MCF 10A (cell line): ENCODE measurements around the gene SLC25A34. TPM values are rescaled to one million over a fixed set of nuclear protein-coding genes. Genes with fewer than 3 reads are reported as not detected.

Experiments used
- BruUV-seq: library from RNA; stranded (reverse); fragments of 400-500 nt; replicated peaks from 2 replicates; lab custom pipeline; 2021; lab: Mats Ljungman, UMichigan
- CTCF ChIA-PET: fragments of 300-600 bp; sonication (Branson Sonifier 250); formaldehyde crosslinking; extraction: SDS; loops from one replicate; lab custom pipeline; 2021; ENCODE audit warnings: antibody characterized with exemption, inconsistent platforms; lab: Yijun Ruan, JAX
- POLR2A ChIA-PET: fragments of 300-600, 350-650 bp; sonication (Branson Sonifier 250); formaldehyde crosslinking; extraction: SDS; loops from one replicate; lab custom pipeline; 2020; ENCODE audit warnings: antibody characterized with exemption, inconsistent platforms; lab: Yijun Ruan, JAX
- DNase-seq: peaks from one replicate; pipeline ENCODE4 v3.0.0-alpha.2; 2018; ENCODE audit not compliant: unreplicated experiment
- H3K27ac Mint-ChIP-seq: one replicate; pipeline ENCODE4 v1.8.0; 2022; ENCODE audit warnings: mild to moderate bottlenecking, low read depth, mixed read lengths; ENCODE audit not compliant: unreplicated experiment
- H3K27me3 Mint-ChIP-seq: one replicate; pipeline ENCODE4 v1.8.0; 2022; ENCODE audit warnings: mixed read lengths; ENCODE audit not compliant: insufficient read depth, unreplicated experiment
- H3K36me3 Mint-ChIP-seq: one replicate; pipeline ENCODE4 v1.8.0; 2022; ENCODE audit warnings: mild to moderate bottlenecking, moderate library complexity, mixed read lengths; ENCODE audit not compliant: insufficient read depth, unreplicated experiment
- H3K4me1 Mint-ChIP-seq: one replicate; pipeline ENCODE4 v1.8.0; 2022; ENCODE audit warnings: mixed read lengths; ENCODE audit not compliant: insufficient read depth, unreplicated experiment
- H3K4me3 Mint-ChIP-seq: one replicate; pipeline ENCODE4 v1.8.0; 2022; ENCODE audit warnings: mild to moderate bottlenecking, moderate library complexity, mixed read lengths; ENCODE audit not compliant: unreplicated experiment
- H3K9me3 Mint-ChIP-seq: one replicate; pipeline ENCODE4 v1.8.0; 2022; ENCODE audit warnings: mixed read lengths; ENCODE audit not compliant: unreplicated experiment
- intact Hi-C: fragments of 100-400 bp; cut with micrococcal nuclease; formaldehyde crosslinking; loops from 2 replicates; pipeline ENCODE4 v1.14.1; 2022
- total RNA-seq: library from RNA; stranded (reverse); gene quantifications from 2 replicates; pipeline ENCODE4 v1.2.3, GENCODE V29; 2022
- TF ChIP-seq, protein P1 (sequence below): fragments of 200-600 bp; IDR thresholded peaks from one replicate; pipeline ENCODE4 v1.8.0; 2022; ENCODE audit warnings: antibody characterized with exemption, mild to moderate bottlenecking; ENCODE audit not compliant: unreplicated experiment

Gene SLC25A34
- total RNA-seq, 1 experiment from 2014 or later: 0.79 TPM

DNA sequence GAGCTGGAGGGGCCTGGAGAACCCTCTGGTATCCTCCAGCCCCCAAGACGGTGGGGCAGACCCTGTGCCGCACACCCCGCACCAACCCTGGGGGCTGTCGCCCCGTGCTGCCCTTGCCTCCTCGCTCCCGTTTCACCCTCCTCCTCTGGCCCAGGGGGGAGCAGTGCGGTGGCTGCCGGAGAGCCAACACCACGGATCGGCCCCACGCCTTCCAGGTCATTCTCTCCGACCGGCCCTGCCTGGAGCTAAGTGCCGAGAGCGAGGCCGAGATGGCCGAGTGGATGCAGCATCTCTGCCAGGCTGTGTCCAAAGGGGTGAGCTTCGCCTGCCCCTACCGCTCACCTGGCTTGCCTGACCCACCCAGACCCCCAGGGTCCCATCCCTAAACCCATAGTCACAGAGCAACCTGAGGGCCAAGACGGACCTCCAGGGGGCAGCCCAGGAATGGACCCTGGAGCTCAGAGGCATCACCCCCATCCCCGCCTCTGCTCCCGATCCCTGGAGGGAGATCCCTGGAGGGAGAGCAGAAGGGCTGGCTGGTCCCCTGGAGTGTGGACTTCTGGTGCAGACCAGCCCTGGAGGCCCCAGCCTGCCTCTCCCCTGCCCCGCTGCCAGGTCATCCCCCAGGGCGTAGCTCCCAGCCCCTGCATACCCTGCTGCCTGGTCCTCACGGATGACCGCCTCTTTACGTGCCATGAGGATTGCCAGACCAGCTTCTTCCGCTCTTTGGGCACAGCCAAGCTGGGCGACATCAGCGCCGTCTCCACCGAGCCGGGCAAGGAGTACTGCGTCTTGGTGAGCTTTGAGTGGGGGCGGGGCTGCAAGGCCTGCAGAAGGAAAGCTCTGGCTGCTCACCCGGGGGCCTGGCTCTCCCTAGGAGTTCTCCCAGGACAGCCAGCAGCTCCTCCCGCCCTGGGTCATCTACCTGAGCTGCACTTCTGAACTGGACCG is 4.0 kb upstream of the SLC25A34 start:
- no peaks in the 10 kb centered on the region for H3K27me3 Mint-ChIP-seq
- H3K9me3 Mint-ChIP-seq: no peaks in the 10 kb centered on the region
- no peaks in the 10 kb centered on the region for H3K4me1 Mint-ChIP-seq
- no peak overlapping the region for H3K4me3 Mint-ChIP-seq
- H3K36me3 Mint-ChIP-seq: peaks cover 48% of the 10 kb centered on the region
- DNase-seq: no peak
- ChIA-PET POLR2A (no interaction called here), CTCF (interaction anchor here (0.6 to 2.3 kb wide), 4 partner anchors 9 to 230 kb away, joined by 3 to 17 read pairs (median 4); no protein-coding TSS in a partner anchor)
- no TSS peak for BruUV-seq
- TF ChIP-seq, protein P1, sequence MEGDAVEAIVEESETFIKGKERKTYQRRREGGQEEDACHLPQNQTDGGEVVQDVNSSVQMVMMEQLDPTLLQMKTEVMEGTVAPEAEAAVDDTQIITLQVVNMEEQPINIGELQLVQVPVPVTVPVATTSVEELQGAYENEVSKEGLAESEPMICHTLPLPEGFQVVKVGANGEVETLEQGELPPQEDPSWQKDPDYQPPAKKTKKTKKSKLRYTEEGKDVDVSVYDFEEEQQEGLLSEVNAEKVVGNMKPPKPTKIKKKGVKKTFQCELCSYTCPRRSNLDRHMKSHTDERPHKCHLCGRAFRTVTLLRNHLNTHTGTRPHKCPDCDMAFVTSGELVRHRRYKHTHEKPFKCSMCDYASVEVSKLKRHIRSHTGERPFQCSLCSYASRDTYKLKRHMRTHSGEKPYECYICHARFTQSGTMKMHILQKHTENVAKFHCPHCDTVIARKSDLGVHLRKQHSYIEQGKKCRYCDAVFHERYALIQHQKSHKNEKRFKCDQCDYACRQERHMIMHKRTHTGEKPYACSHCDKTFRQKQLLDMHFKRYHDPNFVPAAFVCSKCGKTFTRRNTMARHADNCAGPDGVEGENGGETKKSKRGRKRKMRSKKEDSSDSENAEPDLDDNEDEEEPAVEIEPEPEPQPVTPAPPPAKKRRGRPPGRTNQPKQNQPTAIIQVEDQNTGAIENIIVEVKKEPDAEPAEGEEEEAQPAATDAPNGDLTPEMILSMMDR: no peak
- intact Hi-C loops: no loop called here
- no peak overlapping the region for H3K27ac Mint-ChIP-seq

DNA sequence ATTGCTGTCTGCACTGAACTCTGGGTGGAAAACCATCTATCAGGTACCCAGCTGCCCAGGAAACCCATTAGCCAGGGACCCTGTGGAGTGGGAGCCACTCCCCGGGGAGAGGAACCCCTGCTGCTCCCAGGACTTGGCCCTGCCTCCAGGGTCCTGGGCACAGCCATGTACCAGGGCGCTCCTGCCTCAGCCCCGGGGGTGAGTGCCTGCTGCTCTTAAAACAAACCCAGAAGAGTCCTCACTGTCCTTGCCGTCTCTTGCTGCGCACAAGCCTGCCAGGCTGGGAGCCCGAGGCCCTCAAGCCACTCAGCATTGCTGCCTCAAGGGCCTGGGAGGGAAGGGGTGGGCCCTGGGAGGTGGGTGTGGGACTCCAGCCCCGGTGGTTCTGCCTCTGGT is 3.4 kb upstream of the SLC25A34 start:
- Mint-ChIP-seq H3K4me3 (no peak overlapping the region), H3K9me3 (no peaks in the 10 kb centered on the region), H3K4me1 (no peaks in the 10 kb centered on the region), H3K36me3 (peaks cover 41% of the 10 kb centered on the region), H3K27ac (no peak overlapping the region), H3K27me3 (no peaks in the 10 kb centered on the region)
- no peak for DNase-seq
- POLR2A ChIA-PET: no interaction called here
- CTCF ChIA-PET: interaction anchor here (1.0 to 2.3 kb wide), 2 partner anchors 8 to 35 kb away, joined by 4 to 17 read pairs; no protein-coding TSS in a partner anchor
- no TSS peak for BruUV-seq
- TF ChIP-seq, protein P1: no peak
- intact Hi-C loops: no loop called here

DNA sequence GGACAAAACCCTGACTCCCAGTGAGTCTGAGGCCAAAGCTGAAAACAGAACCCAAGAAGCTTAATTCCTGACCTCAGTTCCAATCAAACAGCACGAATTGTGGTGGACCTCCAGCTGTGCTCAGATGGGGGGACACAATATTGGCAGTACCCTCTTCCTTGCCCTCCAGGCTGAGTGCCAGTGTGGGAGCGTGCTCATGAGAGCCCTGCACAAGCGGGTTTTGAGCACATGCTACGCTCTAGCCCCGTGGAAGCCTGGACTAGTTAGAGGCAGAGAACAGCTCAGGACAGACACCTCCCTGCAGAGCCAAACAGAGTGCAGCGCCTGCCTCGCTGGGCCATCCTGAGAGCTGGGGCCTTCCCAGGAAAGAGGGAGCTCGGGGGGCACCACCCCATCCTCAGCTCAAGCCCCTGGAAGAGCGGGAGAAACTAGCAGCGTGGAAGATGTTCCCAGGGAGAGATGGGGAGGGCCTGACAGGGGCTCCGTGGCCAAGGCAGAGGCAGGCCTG is 2.8 kb upstream of the SLC25A34 start:
- Mint-ChIP-seq H3K36me3 (peaks cover 35% of the 10 kb centered on the region), H3K4me1 (no peaks in the 10 kb centered on the region), H3K9me3 (no peaks in the 10 kb centered on the region), H3K27me3 (no peaks in the 10 kb centered on the region), H3K27ac (no peak overlapping the region), H3K4me3 (no peak overlapping the region)
- ChIA-PET POLR2A (interaction anchor here (0.7 kb wide), 1 partner anchor 19 kb away, joined by 3 read pairs; no protein-coding TSS in a partner anchor), CTCF (interaction anchor here (0.5 to 2.3 kb wide), 2 partner anchors 8 to 133 kb away, joined by 3 to 17 read pairs; no protein-coding TSS in a partner anchor)
- BruUV-seq: no TSS peak
- TF ChIP-seq, protein P1: no peak
- no peak for DNase-seq
- intact Hi-C loops: no loop called here

DNA sequence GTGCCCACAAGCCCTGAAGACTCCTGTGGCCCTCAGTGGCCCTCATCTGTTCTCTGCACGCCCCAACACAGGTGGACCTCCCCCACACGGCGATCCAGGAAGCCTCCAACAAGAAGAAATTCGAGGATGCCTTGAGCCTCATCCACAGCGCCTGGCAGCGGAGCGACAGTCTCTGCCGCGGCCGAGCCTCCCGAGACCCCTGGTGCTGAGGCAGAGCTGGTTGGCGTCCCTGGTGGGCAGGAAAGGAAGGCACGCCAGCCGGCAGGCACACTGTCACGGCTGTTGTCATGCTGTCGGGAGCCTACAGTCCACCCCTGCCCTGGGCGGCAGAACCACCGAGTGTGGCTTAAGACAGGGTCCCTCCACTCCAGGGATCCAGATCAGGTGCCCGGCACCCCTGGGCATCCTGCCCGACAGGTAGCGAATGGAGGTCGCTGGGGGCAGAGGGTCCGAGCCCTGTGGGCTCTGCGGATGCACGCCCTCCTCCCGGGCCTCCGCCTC is 2.3 kb upstream of the SLC25A34 start:
- intact Hi-C loops: no loop called here
- BruUV-seq: no TSS peak
- peaks cover 31% of the 10 kb centered on the region for H3K36me3 Mint-ChIP-seq
- ChIA-PET POLR2A (interaction anchor here (0.7 kb wide), 1 partner anchor 20 kb away, joined by 3 read pairs; no protein-coding TSS in a partner anchor), CTCF (interaction anchor here (0.5 kb wide), 1 partner anchor 133 kb away, joined by 3 read pairs; no protein-coding TSS in a partner anchor)
- H3K9me3 Mint-ChIP-seq: no peaks in the 10 kb centered on the region
- no peaks in the 10 kb centered on the region for H3K27me3 Mint-ChIP-seq
- no peak for DNase-seq
- no peak overlapping the region for H3K27ac Mint-ChIP-seq
- TF ChIP-seq, protein P1: no peak
- no peak overlapping the region for H3K4me3 Mint-ChIP-seq
- no peaks in the 10 kb centered on the region for H3K4me1 Mint-ChIP-seq
